Left renal pelvis (tissue), 4 donors: ENCODE measurements around the gene P2RX5. TPM values are rescaled to one million over a fixed set of nuclear protein-coding genes. Genes with fewer than 3 reads are reported as not detected.

Experiments used
- DNase-seq, 4 donors: peaks; one replicate each; pipeline ENCODE4 v3.0.0-alpha.2; 2013; ENCODE audit warnings: low read depth in 4 of 4, low spot score in 3 of 4
- polyA plus RNA-seq, 4 donors: library from polyadenylated mRNA; unstranded; fragments of 120-200 nt; gene quantifications; one replicate each; pipeline ENCODE4 v1.2.1, GENCODE V29; 2013; ENCODE audit not compliant: insufficient read length in 4 of 4

P2RX5 gene
- polyA plus RNA-seq, 4 donors, result 0.63 to 2.0 (median 1.4) TPM

- no peak for DNase-seq
Observed at GRCh38 chr17:3683054-3683511, 12.9 kb downstream of the P2RX5 start.

GRCh38 chr17:3682033-3682432 lies 13.9 kb downstream of the P2RX5 start:
- DNase-seq, result no peak

- DNase-seq, result no peak
Observed at GRCh38 chr17:3681565-3681964, 14.4 kb downstream of the P2RX5 start.

DNA sequence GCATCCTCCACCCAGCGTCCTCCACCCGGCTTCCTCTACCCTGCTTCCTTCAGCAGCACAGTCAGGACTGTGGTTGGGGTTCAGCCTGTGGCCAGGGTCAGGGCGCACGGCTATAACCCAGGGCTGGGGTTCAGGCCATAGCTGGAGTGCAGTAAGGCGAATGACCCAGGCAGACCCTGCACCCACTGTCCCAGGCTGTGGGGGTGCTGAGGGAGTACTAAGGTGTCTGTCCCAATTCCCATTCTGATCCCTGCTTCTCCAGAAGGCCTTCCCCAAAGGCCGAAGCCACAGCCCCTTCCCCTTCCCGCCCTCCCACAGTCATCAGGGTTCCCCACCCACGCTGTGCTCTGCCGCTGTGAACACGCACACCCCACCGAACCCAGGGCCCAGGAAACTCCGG lies 14.9 kb downstream of the P2RX5 start:
- DNase-seq, result no peak

DNA sequence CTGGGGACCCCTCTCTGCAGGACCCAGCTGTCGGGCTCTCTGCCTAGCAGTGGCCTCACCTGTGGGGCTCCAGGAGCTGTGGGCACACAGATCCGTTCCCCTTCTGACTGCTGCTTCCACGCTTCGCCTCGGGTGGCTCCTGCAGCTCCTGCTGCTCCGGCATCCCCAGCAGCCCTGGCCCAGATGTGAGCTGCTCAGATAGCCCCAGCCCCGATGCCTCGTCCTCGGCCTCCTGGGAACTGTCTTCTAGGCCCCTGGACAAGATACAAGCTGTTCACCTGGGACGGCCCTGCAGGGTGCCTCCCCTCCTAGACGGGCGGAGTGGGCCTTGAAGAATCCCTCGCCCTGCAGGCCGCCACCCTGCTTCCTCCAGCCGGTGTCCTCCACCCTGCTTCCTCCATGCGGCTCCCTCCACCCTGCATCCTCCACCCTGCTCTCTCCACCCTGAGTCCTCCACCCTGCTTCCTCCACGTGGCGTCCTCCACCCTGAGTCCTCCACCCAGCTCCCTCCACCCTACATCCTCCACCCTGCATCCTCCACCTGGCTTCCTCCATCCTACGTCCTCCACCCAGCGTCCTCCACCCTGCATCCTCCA lies 16.3 kb downstream of the P2RX5 start:
- DNase-seq, result no peak

- DNase-seq, result no peak
Observed at GRCh38 chr17:3678821-3679530, 17.0 kb downstream of the P2RX5 start.

GRCh38 chr17:3678095-3678820 lies 17.7 kb downstream of the P2RX5 start:
- no peak for DNase-seq

DNA sequence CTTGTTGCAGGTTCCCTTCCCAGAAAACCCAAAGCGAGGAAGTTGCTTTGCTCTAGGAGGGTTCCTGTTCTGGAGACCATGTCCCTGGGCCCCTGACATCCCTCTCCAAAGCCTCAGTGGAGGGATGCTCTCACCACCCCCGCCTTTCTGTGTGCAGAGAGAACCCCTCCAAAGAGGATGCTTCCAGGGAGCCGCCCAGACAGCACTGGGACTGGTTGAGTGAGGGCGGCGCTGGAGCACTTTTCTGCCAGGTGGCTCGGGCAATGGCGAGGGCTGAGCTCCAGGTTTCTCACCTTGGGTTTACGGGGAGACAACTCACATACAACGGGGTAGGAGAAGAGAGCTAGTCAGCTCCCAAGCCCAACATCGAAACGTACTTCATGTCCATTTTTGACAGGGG lies 20.1 kb downstream of the P2RX5 start:
- DNase-seq, result no peak

- no peak for DNase-seq
Observed at GRCh38 chr17:3672571-3672970, 23.4 kb downstream of the P2RX5 start.

- no peak for DNase-seq
Observed at GRCh38 chr17:3669548-3669947, 26.4 kb downstream of the P2RX5 start.

DNA sequence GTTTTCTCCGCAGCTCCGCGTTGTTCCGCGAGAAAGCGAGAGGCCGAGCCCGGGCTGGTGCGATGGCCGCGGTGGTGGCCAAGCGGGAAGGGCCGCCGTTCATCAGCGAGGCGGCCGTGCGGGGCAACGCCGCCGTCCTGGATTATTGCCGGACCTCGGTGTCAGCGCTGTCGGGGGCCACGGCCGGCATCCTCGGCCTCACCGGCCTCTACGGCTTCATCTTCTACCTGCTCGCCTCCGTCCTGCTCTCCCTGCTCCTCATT lies 26.9 kb downstream of the P2RX5 start:
- DNase-seq, result no peak

DNA sequence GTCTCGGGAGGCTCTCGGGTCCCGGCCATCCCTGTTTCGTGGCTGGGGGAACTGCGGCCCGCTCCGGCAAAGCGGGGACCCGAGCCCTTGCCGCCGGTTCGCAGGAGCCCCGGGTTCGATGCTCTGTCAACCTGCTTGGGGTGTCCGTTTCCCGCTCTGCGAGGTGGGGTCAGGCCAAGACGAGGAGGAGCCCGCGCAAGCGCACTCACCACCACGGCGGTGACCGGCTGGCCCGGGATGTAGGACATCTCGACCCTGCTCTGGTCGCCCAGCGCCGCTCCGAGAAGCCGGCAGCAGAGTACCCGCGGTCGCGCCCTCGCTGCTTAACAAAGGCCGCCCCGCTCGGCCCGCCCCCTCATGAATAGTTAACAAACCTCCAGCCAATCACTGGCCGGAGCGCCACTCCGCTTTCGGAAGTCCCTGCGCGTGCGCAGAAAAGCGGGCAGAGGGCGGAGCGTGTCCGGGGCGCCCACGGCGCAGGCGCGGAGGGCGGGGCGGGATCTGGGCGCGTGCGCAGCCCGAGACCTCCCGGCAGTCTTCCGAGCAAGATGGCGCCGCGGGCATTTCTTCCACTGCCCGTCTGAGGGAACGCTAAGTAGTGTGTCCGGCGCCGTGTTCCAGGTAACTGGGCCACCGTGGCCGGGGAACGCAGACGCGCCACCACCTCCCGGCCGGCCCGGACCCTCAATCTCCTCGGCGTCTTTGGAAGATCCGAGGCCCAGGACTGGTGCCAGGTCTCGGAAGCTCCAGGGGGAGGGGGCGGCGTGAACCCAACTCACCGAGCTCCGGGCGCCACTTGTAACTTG lies 27.5 kb downstream of the P2RX5 start, which contains the start of the genes EMC6 and TAX1BP3:
Gene EMC6 (plus strand): TSS at position 534 of the 806 bp plus-strand sequence. CDS start 335 bp downstream, outside the sequence.
Gene TAX1BP3 (minus strand): TSS at position 300 of the 806 bp plus-strand sequence. CDS start 52 bp downstream, at position 248.
- peak; percentile 95 to 97 (median 96) for DNase-seq

DNA sequence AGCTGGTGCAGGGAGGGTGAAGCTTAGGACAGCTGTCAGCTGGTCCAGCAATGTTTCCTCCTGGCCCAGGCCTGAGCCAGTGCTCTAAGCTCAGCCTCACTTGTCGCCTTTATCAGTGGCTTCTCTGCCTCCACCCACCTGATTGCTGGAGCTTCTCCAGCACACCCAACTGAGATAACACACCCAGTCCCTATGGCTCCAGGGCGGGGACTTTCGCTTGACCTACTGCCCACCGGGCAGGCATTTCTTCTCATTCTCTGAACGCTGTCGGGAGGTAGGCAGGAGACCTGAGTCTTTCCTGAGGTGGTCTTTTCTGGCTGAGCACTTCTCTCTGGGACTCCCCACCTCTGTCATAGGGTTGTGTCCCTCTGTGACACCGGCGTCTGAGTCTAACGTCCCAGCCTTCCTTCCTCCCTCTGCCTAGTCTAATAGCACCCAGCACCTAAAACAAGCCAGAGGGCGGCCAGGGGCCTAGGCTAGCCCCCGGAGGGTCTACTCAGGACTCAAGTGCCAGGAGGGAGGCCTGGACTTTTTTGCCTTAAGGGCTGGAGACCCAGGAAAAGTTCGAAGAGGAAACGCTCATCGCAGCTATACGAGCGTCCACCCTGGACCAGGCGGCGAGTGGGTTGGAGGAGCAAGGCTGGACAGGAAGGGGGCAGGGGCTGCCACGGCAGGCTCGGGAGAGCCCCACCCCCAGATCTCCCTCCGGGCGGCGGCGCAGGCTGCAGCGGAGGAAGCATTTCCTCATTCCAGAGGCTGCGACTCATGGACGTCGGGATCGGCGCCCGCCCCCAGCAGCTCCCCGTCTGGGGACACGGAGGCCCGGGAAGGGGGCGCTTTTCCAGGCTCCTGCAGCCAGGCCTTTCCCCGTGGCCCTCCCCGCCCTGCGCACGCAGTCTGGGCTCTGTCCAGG lies 28.3 kb downstream of the P2RX5 start:
- DNase-seq, result peak; percentile 59 to 68 (median 66)

DNA sequence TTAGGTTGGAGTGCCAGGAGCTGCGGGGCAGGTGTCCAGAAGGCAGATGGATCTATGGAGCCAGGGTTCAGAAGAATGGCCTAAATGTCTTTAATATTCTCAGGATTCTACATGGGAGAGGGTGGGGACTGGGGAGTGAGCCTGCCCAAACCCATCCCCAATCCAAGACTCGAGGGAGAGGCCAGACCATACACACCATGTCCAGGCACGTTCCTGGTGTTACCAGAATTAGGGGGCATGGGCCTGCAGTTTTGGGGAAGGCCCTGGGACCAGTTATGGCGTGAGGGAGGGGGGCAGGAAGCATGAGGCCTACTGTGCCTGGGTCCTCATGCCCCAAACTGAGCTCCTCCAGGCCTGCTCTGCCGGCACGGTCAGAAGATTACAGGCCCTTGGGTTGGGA lies 29.4 kb downstream of the P2RX5 start:
- no peak for DNase-seq

DNA sequence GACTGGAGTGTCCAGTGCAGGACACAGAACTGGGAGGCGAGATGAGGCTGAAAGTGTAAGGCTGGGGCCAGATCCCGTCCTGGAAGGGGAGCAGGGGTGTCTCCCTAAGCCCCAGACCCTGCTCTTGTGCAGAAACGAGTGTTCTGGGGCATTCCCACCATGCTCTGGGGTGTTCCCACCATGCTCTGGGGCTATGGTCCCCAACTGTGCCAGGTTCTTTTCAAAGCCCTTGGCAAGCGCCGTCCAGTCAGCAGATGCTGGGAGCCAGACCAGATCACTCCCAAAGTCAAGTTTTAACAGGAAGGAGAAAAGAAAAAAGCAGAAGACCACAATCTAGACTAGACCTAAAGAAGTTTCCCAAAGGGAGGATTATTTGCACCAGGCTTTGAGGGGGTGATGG lies 30.1 kb downstream of the P2RX5 start:
- no peak for DNase-seq

DNA sequence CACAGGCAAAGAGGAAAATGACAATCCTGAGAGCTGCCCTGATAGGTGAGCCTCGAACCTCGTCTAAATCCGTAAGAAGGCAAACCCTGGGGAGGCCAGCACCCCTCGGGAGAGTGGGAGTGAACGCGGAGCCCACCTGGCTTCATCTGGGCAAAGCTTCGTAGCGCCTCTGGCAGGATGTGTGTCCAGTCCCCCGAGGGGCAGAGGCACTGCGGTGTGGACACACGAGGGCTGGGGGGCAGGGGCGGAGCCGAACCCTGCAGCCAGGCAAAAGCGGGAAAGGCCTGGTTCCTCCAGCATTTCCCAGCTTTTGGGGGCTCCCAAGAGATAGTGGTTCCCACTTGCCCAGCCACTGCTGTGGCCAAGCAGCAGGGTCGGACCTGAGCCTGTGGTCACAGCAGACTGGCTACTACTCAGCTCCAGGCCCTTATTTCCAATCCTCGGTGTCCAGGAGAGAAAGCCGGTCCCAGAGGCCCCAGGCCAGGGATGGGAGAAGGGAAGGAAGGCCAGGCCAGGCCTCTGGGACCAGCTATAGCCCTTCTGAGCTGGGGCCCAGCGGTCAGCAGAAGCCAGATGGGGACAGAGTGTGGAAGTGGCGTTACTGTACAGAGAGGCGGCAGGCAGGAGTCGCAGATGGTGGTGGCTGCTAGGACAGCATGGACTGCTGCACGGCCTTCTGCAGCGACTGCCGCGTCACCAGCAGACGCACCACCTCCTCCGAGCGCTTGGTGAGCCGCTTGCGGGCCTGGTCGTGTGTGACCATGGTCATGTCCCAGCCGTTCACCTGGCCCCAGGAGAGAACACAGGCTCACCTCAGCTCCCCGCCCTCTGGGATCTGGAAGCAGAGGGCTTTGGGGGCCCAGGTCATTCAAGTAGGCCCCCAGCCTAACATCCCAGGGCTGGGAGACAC lies 32.6 kb downstream of the P2RX5 start:
- no peak for DNase-seq

- DNase-seq, result no peak
Observed at GRCh38 chr17:3660311-3660891, 35.6 kb downstream of the P2RX5 start.

- DNase-seq, result no peak
Observed at GRCh38 chr17:3659541-3660111, 36.3 kb downstream of the P2RX5 start.
